Sigmoid colon (tissue), 7 donors: ENCODE results near the gene IFT172. TPM values are rescaled to one million over a fixed set of nuclear protein-coding genes. Genes with fewer than 3 reads are reported as not detected.

ENCODE experiments used
- DNase-seq: peaks from one replicate; pipeline ENCODE4 v3.0.0-alpha.2; 2019
- H3K27ac ChIP-seq, 4 donors: fragments of 200-600 bp; sonication (generic); one replicate each; pipeline ENCODE4 v1.5.1; 2016 to 2019; ENCODE audit warnings: mild to moderate bottlenecking in 1 of 4
- H3K27me3 ChIP-seq, 3 donors: fragments of 200-600 bp; sonication (generic); one replicate each; pipeline ENCODE4 v1.5.1; 2019; ENCODE audit warnings: mild to moderate bottlenecking in 1 of 3
- H3K36me3 ChIP-seq, 4 donors: fragments of 200-600 bp; sonication (generic); one replicate each; pipeline ENCODE4 v1.5.1; 2016 to 2019
- H3K4me1 ChIP-seq, 4 donors: fragments of 200-600 bp; sonication (generic); one replicate each; pipeline ENCODE4 v1.5.1; 2017 to 2019
- H3K4me3 ChIP-seq, 4 donors: fragments of 200-600 bp; sonication (generic); one replicate each; pipeline ENCODE4 v1.5.1; 2017 to 2019; ENCODE audit warnings: mild to moderate bottlenecking in 2 of 4, moderate library complexity in 1 of 4
- H3K9me3 ChIP-seq, 4 donors: fragments of 200-600 bp in 3 of 4; sonication (generic) in 3 of 4; one replicate each; pipeline versions ENCODE4 v1.5.1 to v1.6.1; 2013 to 2019
- CTCF ChIP-seq, 4 experiments: fragments of 450-650 bp in 3 of 4; fragments of 200-600 bp in 1 of 4; IDR thresholded peaks; one replicate each; pipeline ENCODE4 v1.5.1; 2016 to 2019; ENCODE audit warnings: antibody characterized with exemption in 4 of 4, mild to moderate bottlenecking in 3 of 4, moderate library complexity in 2 of 4
- EP300 ChIP-seq, 4 donors: sonication (generic); formaldehyde crosslinking; IDR thresholded peaks; one replicate each; pipeline ENCODE4 v1.6.1; 2017; ENCODE audit warnings: antibody characterized with exemption in 4 of 4
- POLR2A ChIP-seq, 2 donors: fragments of 450-650 bp; IDR thresholded peaks; one replicate each; pipeline ENCODE4 v1.6.1; 2016; ENCODE audit warnings: antibody characterized with exemption in 2 of 2, mild to moderate bottlenecking in 2 of 2, moderate library complexity in 2 of 2
- POLR2AphosphoS5 ChIP-seq, 4 donors: sonication (generic); formaldehyde crosslinking; IDR thresholded peaks; one replicate each; pipeline ENCODE4 v1.6.1; 2017; ENCODE audit warnings: antibody characterized with exemption in 4 of 4
- WGBS, 2 donors: extraction: QIAGEN DNeasy Blood & Tissue Kit; methylation state at CpG; one replicate each; pipeline ENCODE4 v1.1.7; 2013; 5-methylcytosine and 5-hydroxymethylcytosine counted together
- intact Hi-C: fragments of 100-400 bp; cut with DNase I; formaldehyde crosslinking; loops from one replicate; pipeline ENCODE4 v1.15.1; 2023
- polyA plus RNA-seq, 3 donors: library from polyadenylated mRNA; stranded (reverse); fragments of 200-250 nt; gene quantifications; one replicate each; pipeline ENCODE4 v1.2.3, GENCODE V29; 2013
- total RNA-seq, 4 donors: library from RNA; depleted of rRNA; stranded (reverse); fragments of >200 nt; gene quantifications; one replicate each; pipeline ENCODE4 v1.1.0, GENCODE V29; 2016
- donor health status: healthy with polysubstance abuse.
- donor health status: Bipolar disorder and iron deficiency.
- donor health status: healthy.

The IFT172 gene
- total and polyA plus RNA-seq, 7 donors: 25.7 to 139 (median 37.7) TPM

DNA sequence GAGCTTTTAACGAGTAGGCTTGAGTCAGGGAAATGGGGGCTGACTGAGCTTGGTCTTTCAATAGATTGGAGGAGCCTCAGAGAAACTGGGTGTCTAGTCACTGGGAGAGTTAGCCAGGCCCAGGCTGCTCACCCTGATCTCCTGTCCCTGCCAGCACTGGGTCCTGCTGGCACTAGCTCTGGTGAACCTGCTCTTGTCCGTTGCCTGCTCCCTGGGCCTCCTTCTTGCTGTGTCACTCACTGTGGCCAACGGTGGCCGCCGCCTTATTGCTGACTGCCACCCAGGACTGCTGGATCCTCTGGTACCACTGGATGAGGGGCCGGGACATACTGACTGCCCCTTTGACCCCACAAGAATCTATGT lies 46.6 kb downstream of the IFT172 start:
- Histone ChIP-seq H3K36me3 (peaks cover 18 to 69% (median 34%) of the 10 kb centered on the region in 4 donors), H3K27ac (peak overlapping the region; percentile 24 to 68 (median 60)), H3K9me3 (no peaks in the 10 kb centered on the region), H3K4me3 (peak overlapping the region in 1 of 4 donors; percentile 26), H3K27me3 (no peaks in the 10 kb centered on the region), H3K4me1 (peaks cover 0 to 16% (median 13%) of the 10 kb centered on the region in 4 donors)
- intact Hi-C loops: no loop called here
- TF ChIP-seq POLR2A (IDR thresholded peaks at IDR 0.05): no peak
- TF ChIP-seq EP300 (IDR thresholded peaks at IDR 0.05): no peak
- peak in 1 of 4 donors; percentile 2 for TF ChIP-seq POLR2AphosphoS5 (IDR thresholded peaks at IDR 0.05)
- TF ChIP-seq CTCF (IDR thresholded peaks at IDR 0.05): no peak
- DNase-seq: no peak
- 17 to 71% methylated on average over 6 of the region's 6 CpGs for WGBS, 2 donors

DNA sequence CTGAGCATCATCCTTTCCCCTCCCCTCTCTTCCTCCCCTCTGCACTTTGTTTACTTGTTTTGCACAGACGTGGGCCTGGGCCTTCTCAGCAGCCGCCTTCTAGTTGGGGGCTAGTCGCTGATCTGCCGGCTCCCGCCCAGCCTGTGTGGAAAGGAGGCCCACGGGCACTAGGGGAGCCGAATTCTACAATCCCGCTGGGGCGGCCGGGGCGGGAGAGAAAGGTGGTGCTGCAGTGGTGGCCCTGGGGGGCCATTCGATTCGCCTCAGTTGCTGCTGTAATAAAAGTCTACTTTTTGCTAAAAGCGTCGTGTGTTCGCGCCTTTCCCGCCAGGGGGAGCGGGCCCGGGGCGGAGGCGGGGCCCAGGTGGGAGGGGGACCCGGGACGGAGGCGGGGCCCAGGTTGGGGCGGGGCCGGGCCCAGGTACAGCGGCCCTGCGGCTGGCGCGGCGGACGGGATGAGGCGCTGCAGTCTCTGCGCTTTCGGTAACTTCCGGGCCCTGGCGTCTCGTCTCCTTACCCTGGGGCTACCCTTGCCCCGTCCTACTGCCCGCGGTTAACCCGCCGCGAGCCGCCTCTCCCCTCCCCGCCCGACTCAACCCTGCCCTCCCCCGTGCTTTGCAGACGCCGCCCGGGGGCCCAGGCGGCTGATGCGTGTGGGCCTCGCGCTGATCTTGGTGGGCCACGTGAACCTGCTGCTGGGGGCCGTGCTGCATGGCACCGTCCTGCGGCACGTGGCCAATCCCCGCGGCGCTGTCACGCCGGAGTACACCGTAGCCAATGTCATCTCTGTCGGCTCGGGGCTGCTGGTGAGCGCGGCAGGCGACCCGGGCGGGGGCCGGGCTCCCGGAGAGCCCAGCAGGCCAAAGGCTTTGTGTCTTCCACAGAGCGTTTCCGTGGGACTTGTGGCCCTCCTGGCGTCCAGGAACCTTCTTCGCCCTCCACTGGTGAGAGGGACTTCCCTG lies 47.3 kb downstream of the IFT172 start, which contains the start of gene KRTCAP3:
TSS of gene KRTCAP3 (plus strand) at position 424 of the 962 bp plus-strand sequence. CDS start at position 456, 32 bp downstream.
- Histone ChIP-seq H3K4me3 (peak within 1 kb of the TSS in 3 of 4 donors; percentile 26 to 36 (median 35)), H3K9me3 (no peaks in the 10 kb centered on the region), H3K36me3 (peaks cover 23 to 69% (median 38%) of the 10 kb centered on the region in 4 donors), H3K27ac (peak within 1 kb of the TSS; percentile 24 to 68 (median 60)), H3K27me3 (no peaks in the 10 kb centered on the region), H3K4me1 (peaks cover 0 to 16% (median 13%) of the 10 kb centered on the region in 4 donors)
- intact Hi-C loops: no loop called here
- TF ChIP-seq POLR2AphosphoS5 (IDR thresholded peaks at IDR 0.05): peak in 2 of 4 donors; percentile 25 to 38
- no peak for TF ChIP-seq EP300 (IDR thresholded peaks at IDR 0.05)
- WGBS, 2 donors: 14 to 51% methylated on average over 80 of the region's 80 CpGs
- DNase-seq: no peak

- Histone ChIP-seq H3K27me3 (no peaks in the 10 kb centered on the region), H3K4me3 (no peak overlapping the region), H3K4me1 (peaks cover 0 to 16% (median 13%) of the 10 kb centered on the region in 4 donors), H3K36me3 (peaks cover 32 to 73% (median 47%) of the 10 kb centered on the region in 4 donors), H3K9me3 (no peaks in the 10 kb centered on the region), H3K27ac (no peak overlapping the region)
- WGBS, 2 donors: 79 to 89% methylated on average over 10 of the region's 10 CpGs
- TF ChIP-seq EP300 (IDR thresholded peaks at IDR 0.05) (no peak), POLR2A (IDR thresholded peaks at IDR 0.05) (no peak), CTCF (IDR thresholded peaks at IDR 0.05) (no peak), POLR2AphosphoS5 (IDR thresholded peaks at IDR 0.05) (no peak)
- intact Hi-C loops: no loop called here
- no peak for DNase-seq
Observed at GRCh38 chr2:27441226-27441926, 48.2 kb downstream of the IFT172 start.

DNA sequence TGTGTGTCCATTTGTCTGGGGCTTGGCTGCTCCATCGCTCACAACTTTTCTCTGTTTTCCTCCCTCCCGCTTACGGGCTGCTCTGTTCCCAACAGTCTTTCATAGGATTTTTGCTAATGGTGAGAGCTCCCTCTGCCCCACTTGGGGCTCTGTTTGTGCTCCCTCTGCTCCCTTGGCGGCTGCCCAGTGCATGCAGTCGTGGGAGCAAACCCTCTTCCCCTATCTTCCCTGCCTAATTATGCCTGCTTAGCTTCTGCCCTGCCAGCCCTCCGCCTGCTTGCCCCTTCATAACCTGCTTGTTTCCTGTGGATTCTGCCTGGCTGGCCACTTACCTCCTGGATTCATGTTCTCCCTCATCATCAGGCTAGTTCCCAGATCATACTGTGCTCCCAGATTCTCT lies 53.9 kb downstream of the IFT172 start:
- intact Hi-C loops: no loop called here
- TF ChIP-seq CTCF (IDR thresholded peaks at IDR 0.05) (no peak), POLR2A (IDR thresholded peaks at IDR 0.05) (no peak), EP300 (IDR thresholded peaks at IDR 0.05) (no peak), POLR2AphosphoS5 (IDR thresholded peaks at IDR 0.05) (no peak)
- Histone ChIP-seq H3K27ac (no peak overlapping the region), H3K4me1 (peaks cover 0 to 31% (median 24%) of the 10 kb centered on the region in 4 donors), H3K9me3 (no peaks in the 10 kb centered on the region), H3K27me3 (no peaks in the 10 kb centered on the region), H3K4me3 (no peak overlapping the region), H3K36me3 (peaks cover 51 to 77% (median 62%) of the 10 kb centered on the region in 4 donors)
- 92% methylated on average over 6 of the region's 6 CpGs for WGBS, 2 donors
- no peak for DNase-seq

GRCh38 chr2:27431395-27431794 lies 58.1 kb downstream of the IFT172 start:
- DNase-seq: no peak
- Histone ChIP-seq H3K9me3 (no peaks in the 10 kb centered on the region), H3K27me3 (no peaks in the 10 kb centered on the region), H3K4me3 (no peak overlapping the region), H3K27ac (peak overlapping the region in 2 of 4 donors; percentile 99 to 100), H3K4me1 (peaks cover 0 to 52% (median 40%) of the 10 kb centered on the region in 4 donors), H3K36me3 (peaks cover 24 to 35% (median 33%) of the 10 kb centered on the region in 4 donors)
- no peak for TF ChIP-seq EP300 (IDR thresholded peaks at IDR 0.05)
- TF ChIP-seq CTCF (IDR thresholded peaks at IDR 0.05): no peak
- TF ChIP-seq POLR2A (IDR thresholded peaks at IDR 0.05): no peak
- TF ChIP-seq POLR2AphosphoS5 (IDR thresholded peaks at IDR 0.05): no peak
- intact Hi-C loops: no loop called here
